G401.6 (cell line): ENCODE measurements around the gene CD34.
"Not testable (repeated sequence)": the region's sequence is repeated elsewhere in the genome, so short reads cannot be mapped to it uniquely, and the experiment has no call there.

ENCODE experiments used
- FAIRE-seq: peaks from 2 replicates; lab custom pipeline; 2012; peaks lifted over from hg19 to GRCh38; lab: Jason Lieb, UNC

Gene CD34

DNA sequence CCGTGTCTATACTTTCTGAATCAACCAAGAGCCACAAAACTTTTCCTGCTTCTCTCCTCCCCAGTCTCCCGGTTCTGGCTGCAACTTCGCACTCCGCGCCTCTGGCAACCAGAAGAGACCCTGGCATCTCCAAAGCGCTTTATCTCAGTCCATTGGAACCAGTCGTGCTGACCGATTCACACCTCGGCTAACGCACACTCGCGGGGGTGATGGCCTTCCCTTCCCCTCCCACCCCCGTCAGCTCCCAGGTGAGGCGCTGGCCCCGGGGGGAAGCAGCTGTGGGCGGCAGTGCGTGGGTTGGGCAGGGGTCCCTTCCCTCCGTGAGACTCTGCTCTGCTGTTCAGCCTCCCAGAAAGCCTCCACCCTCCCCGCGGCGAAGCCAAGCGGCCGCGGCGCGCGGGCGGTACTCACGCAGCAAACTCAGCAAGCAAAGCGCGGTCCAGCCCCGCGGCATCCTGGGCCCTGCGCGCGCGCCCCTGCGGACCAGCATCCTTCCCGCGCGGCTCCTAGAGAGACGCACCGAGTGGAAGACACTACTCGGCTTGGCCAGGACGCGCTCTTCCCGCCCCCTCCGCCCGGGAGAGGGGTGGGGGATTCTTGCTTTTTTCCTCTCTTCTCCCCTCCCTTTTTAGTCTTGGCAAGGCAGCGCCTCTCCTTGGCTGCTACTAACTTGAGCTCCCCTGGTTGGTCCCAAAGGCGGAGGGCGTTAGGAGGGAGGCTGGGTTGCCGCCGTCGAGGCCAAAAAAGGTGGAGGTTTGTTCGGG is at the start of gene CD34:
TSS of gene CD34 (minus strand) at position 535 of the 764 bp plus-strand sequence. CDS start at position 490, 45 bp downstream.
- FAIRE-seq, result no peak

DNA sequence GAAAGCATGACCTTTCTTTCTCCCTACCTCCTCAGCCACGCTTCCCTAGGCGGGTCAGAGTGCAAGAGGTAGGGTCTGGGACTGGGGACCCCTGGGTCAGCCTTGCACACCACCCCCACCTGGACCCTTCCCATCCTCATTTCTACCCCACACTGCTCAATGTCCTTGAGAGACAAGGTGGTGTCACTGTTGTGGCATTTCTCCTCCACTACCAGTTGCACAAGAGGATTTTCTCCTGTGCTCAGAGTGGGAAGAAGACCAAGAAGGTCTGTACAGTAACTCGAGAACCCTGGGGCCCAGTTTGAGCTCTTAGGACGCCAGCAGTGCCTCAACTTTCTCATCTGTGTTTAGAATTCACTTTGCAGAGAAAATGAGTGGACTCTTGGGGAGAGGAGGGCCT is 49.4 kb upstream of the CD34 start:
- no peak for FAIRE-seq

GRCh38 chr1:207959910-207960309 is 49.0 kb upstream of the CD34 start:
- no peak for FAIRE-seq

GRCh38 chr1:207959141-207959825 is 48.4 kb upstream of the CD34 start:
- no peak for FAIRE-seq

GRCh38 chr1:207958376-207959139 is 47.6 kb upstream of the CD34 start:
- no peak for FAIRE-seq

GRCh38 chr1:207956986-207957385 is 46.1 kb upstream of the CD34 start:
- FAIRE-seq, result no peak

GRCh38 chr1:207954104-207954503 is 43.2 kb upstream of the CD34 start:
- FAIRE-seq, result no peak

GRCh38 chr1:207952617-207953542 is 42.0 kb upstream of the CD34 start:
- no peak for FAIRE-seq

- FAIRE-seq, result no peak
These were observed 40.7 kb upstream of the CD34 start for GRCh38 chr1:207951652-207952051.

DNA sequence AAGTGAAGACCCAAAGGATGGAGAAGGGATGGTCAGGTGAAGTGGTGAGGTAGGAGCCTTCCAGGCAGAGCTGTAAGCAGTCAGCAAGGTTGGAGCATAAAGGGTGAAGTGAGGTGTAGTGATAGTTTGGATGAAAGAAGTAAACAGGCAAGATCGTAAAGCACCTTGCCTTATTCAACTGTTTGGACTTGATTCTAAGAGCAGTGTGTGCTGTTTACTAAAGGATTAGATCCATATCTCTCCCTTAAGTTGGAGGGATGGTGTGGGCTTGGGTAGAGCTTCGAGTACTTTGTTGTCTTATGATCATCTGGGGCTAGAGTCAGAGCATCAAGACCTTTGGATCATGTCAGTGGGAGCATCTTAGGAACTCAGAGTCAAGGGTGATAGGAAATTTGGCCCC is 39.8 kb upstream of the CD34 start:
- no peak for FAIRE-seq

GRCh38 chr1:207949571-207950195 is 38.8 kb upstream of the CD34 start:
- FAIRE-seq, result no peak

DNA sequence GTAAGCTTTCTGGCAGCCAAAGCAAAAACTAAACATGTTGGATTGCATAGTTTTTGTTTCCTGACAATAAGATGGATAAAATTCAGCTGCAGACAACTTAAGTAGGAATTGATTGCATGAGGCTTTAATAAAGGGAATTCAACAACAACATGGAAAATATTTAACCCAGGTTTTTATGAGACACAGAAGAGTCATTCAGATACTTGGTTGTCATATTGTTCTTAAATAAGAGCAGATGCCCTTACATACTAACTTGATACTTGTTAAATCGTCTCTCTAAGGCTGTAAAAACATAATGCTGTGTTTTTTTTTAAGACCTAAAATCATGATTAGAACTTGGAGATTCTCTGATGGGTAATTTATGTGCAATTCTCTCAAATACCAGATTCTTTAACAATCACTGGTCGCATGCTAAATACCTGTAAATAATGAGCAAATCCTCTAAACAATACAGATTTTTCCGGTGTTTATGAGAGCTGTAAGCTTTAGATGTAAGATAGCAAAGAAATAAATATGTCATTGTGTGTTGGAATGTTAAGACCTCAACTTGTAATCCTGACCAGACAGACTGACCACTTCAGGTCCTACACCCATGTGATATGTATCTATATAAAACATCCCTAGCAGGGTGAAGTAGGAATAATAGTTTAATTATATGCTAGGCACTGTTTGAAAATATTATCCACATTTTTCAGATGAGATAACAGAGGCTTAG is 37.8 kb upstream of the CD34 start:
- no peak for FAIRE-seq

DNA sequence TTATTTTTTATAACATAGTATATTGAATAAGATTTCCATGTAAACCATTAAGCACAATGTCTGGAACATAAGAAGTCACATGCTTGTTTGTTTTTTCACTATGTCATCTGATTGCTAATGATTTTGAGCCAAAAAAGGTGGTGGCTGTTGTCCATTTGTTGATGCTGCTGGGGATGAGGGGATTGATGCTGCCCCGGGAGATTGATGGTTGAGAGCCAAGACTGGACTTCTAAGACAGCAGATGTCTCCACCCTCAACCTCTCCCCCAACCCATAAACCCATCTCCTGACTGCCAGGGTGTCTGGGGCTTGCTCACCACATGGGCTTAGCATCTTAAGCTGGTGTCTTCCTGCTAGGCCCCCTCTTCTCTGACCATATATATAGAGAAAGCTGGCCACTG is 35.8 kb upstream of the CD34 start:
- no peak for FAIRE-seq

DNA sequence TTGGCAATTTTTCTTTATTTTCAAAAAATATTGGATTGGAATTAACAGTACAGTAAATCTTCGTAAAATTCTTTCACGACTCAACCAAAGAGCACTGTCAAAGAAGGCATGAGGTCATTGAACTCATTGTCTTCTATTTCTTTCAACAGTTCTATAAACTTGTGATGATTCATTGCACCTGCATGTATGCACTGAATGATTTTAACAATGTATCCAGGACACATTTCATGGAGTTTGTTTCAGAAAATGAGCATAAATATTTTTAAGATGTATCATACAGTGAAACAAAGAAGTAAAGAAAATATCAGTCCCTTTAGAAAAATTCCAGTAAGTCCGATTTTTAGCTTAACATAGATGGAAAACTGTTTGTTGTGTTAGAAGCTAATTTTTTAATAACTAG is 33.6 kb upstream of the CD34 start:
- no peak for FAIRE-seq

DNA sequence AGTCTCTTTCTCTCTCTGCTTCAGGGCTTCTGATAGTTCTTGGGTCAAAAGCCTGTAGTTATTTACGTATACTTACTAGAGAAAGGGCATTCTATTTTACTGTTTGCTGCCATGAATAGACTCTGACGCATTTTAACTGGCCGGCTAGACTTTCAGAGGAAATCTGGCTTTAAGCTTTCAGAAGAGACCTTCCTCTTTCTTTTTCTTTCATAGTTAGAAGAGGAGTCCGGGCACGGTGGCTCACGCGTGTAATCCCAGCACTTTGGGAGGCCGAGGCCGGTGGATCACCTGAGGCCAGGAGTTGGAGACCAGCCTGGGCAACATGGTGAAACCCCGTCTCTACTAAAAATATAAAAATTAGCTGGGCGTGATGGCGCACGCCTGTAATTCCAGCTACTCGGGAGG is 31.4 kb upstream of the CD34 start:
- FAIRE-seq, result not testable (repeated sequence)

GRCh38 chr1:207941665-207942064 is 30.7 kb upstream of the CD34 start:
- no peak for FAIRE-seq

DNA sequence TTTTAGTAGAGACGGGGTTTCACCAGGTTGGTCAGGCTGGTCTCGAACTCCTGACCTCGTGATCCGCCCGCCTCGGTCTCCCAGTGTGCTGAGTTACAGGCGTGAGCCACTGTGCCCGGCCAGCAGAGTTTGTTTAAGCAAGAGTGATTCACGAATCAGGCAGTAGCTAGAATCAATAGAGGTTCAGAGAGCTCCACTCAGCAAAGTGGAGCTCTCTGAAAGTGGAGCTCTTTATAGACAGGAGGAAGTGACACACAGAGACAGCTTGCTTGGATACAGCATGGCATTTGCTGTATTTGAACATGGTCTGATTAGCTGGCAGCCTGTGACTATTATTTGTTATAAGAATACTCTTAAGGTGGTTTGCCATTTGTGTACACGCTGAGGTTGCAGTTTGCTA is 27.1 kb upstream of the CD34 start:
- FAIRE-seq, result no peak

DNA sequence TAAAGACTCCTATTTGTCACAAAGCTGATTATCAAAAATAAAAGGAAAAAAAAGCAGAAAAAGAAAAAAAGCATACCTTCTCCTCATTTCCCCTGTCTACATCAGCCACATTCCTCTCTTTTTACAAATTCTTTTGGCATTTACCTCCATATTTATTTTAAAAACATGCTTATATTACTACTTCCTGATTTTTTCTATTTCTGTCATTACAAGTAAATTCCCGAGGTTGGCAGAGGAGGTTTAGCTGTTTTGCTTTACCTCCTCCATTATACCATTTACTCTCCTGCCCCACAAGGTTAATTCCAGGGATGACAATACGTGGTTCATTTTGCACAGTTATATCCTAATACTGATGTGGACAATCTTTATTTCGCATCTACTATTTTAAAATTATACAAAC is 26.3 kb upstream of the CD34 start:
- no peak for FAIRE-seq

- no peak for FAIRE-seq
These were observed 24.2 kb upstream of the CD34 start for GRCh38 chr1:207935166-207935583.

DNA sequence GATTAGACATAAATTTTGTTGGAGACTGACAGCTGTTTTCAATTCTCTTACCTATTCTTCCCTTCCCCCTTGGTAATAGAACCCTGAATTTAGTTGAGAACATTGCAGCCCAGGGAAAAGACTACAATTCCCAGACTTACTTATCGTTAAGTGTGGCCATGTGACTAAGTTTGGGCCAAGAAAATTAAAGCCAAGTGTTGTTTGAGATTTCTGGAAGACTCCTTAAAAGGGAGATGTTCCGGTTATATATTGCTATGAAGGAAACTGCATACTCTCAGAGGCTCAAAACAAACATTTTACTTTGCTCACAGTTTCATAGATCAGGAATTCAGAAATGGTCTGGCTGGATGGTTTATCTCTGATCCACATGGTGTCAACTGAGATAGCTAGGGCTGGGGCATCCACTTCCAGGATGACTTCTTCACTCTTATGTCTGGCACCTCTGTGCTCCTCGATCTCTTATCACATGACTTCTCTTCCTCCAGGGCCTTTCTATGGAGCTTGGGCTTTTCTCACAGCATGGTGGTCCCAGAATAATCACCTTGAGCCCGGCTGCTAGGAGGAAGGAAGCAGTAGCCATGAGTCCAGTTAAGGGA is 22.4 kb upstream of the CD34 start:
- no peak for FAIRE-seq
